ENCODE data around the gene GRK6. TPM values are rescaled to one million over a fixed set of nuclear protein-coding genes. Genes with fewer than 3 reads are reported as not detected.

Gene GRK6
- total and polyA plus RNA-seq, 9 of the 15 experiments (the other 6 are each of a cell fraction or from before 2014, with no cell fraction given) = 0.63 to 122 (median 44.5) TPM

DNA sequence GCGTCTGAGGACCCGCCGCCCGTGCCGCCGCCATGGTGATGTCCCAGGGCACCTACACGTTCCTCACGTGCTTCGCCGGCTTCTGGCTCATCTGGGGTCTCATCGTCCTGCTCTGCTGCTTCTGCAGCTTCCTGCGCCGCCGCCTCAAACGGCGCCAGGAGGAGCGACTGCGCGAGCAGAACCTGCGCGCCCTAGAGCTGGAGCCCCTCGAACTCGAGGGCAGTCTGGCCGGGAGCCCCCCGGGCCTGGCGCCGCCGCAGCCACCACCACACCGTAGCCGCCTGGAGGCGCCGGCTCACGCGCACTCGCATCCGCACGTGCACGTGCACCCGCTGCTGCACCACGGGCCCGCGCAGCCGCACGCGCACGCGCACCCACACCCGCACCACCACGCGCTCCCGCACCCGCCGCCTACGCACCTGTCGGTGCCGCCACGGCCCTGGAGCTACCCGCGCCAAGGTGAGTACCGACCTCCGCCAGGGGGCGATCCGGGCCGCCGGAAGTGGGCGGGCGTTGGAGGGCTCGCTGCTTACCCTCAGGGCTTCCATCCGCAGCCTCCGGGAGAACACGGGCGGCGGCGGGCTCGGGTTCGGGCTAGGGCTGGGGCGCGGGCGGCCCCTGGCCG is 28.7 kb downstream of the GRK6 start (continued):
- TF ChIP-seq, protein P1, sequence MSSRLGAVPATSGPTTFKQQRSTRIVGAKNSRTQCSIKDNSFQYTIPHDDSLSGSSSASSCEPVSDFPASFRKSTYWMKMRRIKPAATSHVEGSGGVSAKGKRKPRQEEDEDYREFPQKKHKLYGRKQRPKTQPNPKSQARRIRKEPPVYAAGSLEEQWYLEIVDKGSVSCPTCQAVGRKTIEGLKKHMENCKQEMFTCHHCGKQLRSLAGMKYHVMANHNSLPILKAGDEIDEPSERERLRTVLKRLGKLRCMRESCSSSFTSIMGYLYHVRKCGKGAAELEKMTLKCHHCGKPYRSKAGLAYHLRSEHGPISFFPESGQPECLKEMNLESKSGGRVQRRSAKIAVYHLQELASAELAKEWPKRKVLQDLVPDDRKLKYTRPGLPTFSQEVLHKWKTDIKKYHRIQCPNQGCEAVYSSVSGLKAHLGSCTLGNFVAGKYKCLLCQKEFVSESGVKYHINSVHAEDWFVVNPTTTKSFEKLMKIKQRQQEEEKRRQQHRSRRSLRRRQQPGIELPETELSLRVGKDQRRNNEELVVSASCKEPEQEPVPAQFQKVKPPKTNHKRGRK (tag; IDR thresholded peaks at IDR 0.05) = no peak
- no peak for TF ChIP-seq CBX8 (IDR thresholded peaks at IDR 0.05; ENCODE audit: borderline replicate concordance, extremely low read depth, low read depth, low read length, poor library complexity, severe bottlenecking)
- TF ChIP-seq EP400 (IDR thresholded peaks at IDR 0.05) = peak; percentile 64; the same call in 1 of the 2 replicates
- TF ChIP-seq KLF1 (tag; IDR thresholded peaks at IDR 0.05) = peak; percentile 73
- TF ChIP-seq RBM22 (IDR thresholded peaks at IDR 0.05; ENCODE audit: low read depth, low read length, poor library complexity, severe bottlenecking) = peak; percentile 95
- peak; percentile 89 for TF ChIP-seq SP1 (CRISPR knock-in tag; IDR thresholded peaks at IDR 0.05)
- no peak for TF ChIP-seq ZNF785 (CRISPR knock-in tag; IDR thresholded peaks at IDR 0.05)
- peak; percentile 24; the same call in 1 of the 2 replicates for TF ChIP-seq ZBTB12 (CRISPR knock-in tag; IDR thresholded peaks at IDR 0.05)
- TF ChIP-seq POLR2G (IDR thresholded peaks at IDR 0.05; ENCODE audit: low read depth, low read length) = peak; percentile 90
- TF ChIP-seq ZNF445 (CRISPR knock-in tag; IDR thresholded peaks at IDR 0.05; ENCODE audit: low read depth) = no peak
- peak; percentile 61 for TF ChIP-seq CREB1 (IDR thresholded peaks at IDR 0.05)
- no peak for TF ChIP-seq CREB1 (CRISPR knock-in tag; IDR thresholded peaks at IDR 0.05)
- TF ChIP-seq, protein P2, sequence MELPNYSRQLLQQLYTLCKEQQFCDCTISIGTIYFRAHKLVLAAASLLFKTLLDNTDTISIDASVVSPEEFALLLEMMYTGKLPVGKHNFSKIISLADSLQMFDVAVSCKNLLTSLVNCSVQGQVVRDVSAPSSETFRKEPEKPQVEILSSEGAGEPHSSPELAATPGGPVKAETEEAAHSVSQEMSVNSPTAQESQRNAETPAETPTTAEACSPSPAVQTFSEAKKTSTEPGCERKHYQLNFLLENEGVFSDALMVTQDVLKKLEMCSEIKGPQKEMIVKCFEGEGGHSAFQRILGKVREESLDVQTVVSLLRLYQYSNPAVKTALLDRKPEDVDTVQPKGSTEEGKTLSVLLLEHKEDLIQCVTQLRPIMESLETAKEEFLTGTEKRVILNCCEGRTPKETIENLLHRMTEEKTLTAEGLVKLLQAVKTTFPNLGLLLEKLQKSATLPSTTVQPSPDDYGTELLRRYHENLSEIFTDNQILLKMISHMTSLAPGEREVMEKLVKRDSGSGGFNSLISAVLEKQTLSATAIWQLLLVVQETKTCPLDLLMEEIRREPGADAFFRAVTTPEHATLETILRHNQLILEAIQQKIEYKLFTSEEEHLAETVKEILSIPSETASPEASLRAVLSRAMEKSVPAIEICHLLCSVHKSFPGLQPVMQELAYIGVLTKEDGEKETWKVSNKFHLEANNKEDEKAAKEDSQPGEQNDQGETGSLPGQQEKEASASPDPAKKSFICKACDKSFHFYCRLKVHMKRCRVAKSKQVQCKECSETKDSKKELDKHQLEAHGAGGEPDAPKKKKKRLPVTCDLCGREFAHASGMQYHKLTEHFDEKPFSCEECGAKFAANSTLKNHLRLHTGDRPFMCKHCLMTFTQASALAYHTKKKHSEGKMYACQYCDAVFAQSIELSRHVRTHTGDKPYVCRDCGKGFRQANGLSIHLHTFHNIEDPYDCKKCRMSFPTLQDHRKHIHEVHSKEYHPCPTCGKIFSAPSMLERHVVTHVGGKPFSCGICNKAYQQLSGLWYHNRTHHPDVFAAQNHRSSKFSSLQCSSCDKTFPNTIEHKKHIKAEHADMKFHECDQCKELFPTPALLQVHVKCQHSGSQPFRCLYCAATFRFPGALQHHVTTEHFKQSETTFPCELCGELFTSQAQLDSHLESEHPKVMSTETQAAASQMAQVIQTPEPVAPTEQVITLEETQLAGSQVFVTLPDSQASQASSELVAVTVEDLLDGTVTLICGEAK (IDR thresholded peaks at IDR 0.05) = peak; percentile 76
- TF ChIP-seq, protein P2 (CRISPR knock-in tag; IDR thresholded peaks at IDR 0.05) = no peak
- TF ChIP-seq CHD2 (IDR thresholded peaks at IDR 0.05; ENCODE audit: low read depth, low read length) = no peak
- no peak for TF ChIP-seq JUNB (CRISPR knock-in tag; conservative IDR thresholded peaks at IDR 0.05)

Measured in K562 (cell line).